ENCODE results near the gene CYP24A1.

Gene CYP24A1

GRCh38 chr20:54188132-54188849, 14.5 kb upstream of the CYP24A1 start:
- no peak for FAIRE-seq
- TF ChIP-seq POLR2AphosphoS5 (IDR thresholded peaks at IDR 0.05; ENCODE audit: low read depth, low read length): no peak
- TF ChIP-seq POLR2A (IDR thresholded peaks at IDR 0.05; ENCODE audit: low read depth, low read length): no peak
- TF ChIP-seq TAF1 (IDR thresholded peaks at IDR 0.05; ENCODE audit: borderline replicate concordance, low read depth, low read length): no peak
- DNase-seq (ENCODE audit: insufficient read length): no peak

- FAIRE-seq: no peak
- DNase-seq (ENCODE audit: insufficient read length): no peak
- TF ChIP-seq POLR2AphosphoS5 (IDR thresholded peaks at IDR 0.05; ENCODE audit: low read depth, low read length) (no peak), POLR2A (IDR thresholded peaks at IDR 0.05; ENCODE audit: low read depth, low read length) (no peak), TAF1 (IDR thresholded peaks at IDR 0.05; ENCODE audit: borderline replicate concordance, low read depth, low read length) (no peak)
Measured at GRCh38 chr20:54184904-54185626, 11.3 kb upstream of the CYP24A1 start.

- TF ChIP-seq POLR2AphosphoS5 (IDR thresholded peaks at IDR 0.05; ENCODE audit: low read depth, low read length) (no peak), TAF1 (IDR thresholded peaks at IDR 0.05; ENCODE audit: borderline replicate concordance, low read depth, low read length) (no peak), POLR2A (IDR thresholded peaks at IDR 0.05; ENCODE audit: low read depth, low read length) (no peak)
- no peak for FAIRE-seq
Measured at GRCh38 chr20:54184071-54184470, 10.3 kb upstream of the CYP24A1 start.

GRCh38 chr20:54180931-54181330, 7.1 kb upstream of the CYP24A1 start:
- FAIRE-seq (no peak), DNase-seq (ENCODE audit: insufficient read length) (no peak)
- TF ChIP-seq TAF1 (IDR thresholded peaks at IDR 0.05; ENCODE audit: borderline replicate concordance, low read depth, low read length): no peak
- TF ChIP-seq POLR2A (IDR thresholded peaks at IDR 0.05; ENCODE audit: low read depth, low read length): no peak
- TF ChIP-seq POLR2AphosphoS5 (IDR thresholded peaks at IDR 0.05; ENCODE audit: low read depth, low read length): no peak

More at GRCh38 chr20:54184071-54184470, 10.3 kb upstream of the CYP24A1 start:
- DNase-seq (ENCODE audit: insufficient read length): no peak

GRCh38 chr20:54179946-54180345, 6.2 kb upstream of the CYP24A1 start:
- FAIRE-seq: no peak
- TF ChIP-seq TAF1 (IDR thresholded peaks at IDR 0.05; ENCODE audit: borderline replicate concordance, low read depth, low read length) (no peak), POLR2A (IDR thresholded peaks at IDR 0.05; ENCODE audit: low read depth, low read length) (no peak), POLR2AphosphoS5 (IDR thresholded peaks at IDR 0.05; ENCODE audit: low read depth, low read length) (no peak)
- no peak for DNase-seq (ENCODE audit: insufficient read length)

- no peak for DNase-seq (ENCODE audit: insufficient read length)
- no peak for FAIRE-seq
- TF ChIP-seq POLR2A (IDR thresholded peaks at IDR 0.05; ENCODE audit: low read depth, low read length) (no peak), TAF1 (IDR thresholded peaks at IDR 0.05; ENCODE audit: borderline replicate concordance, low read depth, low read length) (no peak), POLR2AphosphoS5 (IDR thresholded peaks at IDR 0.05; ENCODE audit: low read depth, low read length) (no peak)
Measured at GRCh38 chr20:54178256-54178655, 4.5 kb upstream of the CYP24A1 start.

GRCh38 chr20:54177378-54177777, 3.6 kb upstream of the CYP24A1 start:
- FAIRE-seq: no peak
- TF ChIP-seq POLR2A (IDR thresholded peaks at IDR 0.05; ENCODE audit: low read depth, low read length): no peak
- TF ChIP-seq POLR2AphosphoS5 (IDR thresholded peaks at IDR 0.05; ENCODE audit: low read depth, low read length): no peak
- TF ChIP-seq TAF1 (IDR thresholded peaks at IDR 0.05; ENCODE audit: borderline replicate concordance, low read depth, low read length): no peak

GRCh38 chr20:54176610-54177009, 2.8 kb upstream of the CYP24A1 start:
- TF ChIP-seq POLR2A (IDR thresholded peaks at IDR 0.05; ENCODE audit: low read depth, low read length) (no peak), POLR2AphosphoS5 (IDR thresholded peaks at IDR 0.05; ENCODE audit: low read depth, low read length) (no peak), TAF1 (IDR thresholded peaks at IDR 0.05; ENCODE audit: borderline replicate concordance, low read depth, low read length) (no peak)
- DNase-seq (ENCODE audit: insufficient read length) (no peak), FAIRE-seq (no peak)

More at GRCh38 chr20:54177378-54177777, 3.6 kb upstream of the CYP24A1 start:
- no peak for DNase-seq (ENCODE audit: insufficient read length)

- FAIRE-seq: no peak
- no peak for DNase-seq (ENCODE audit: insufficient read length)
- TF ChIP-seq POLR2AphosphoS5 (IDR thresholded peaks at IDR 0.05; ENCODE audit: low read depth, low read length): no peak
- no peak for TF ChIP-seq POLR2A (IDR thresholded peaks at IDR 0.05; ENCODE audit: low read depth, low read length)
- TF ChIP-seq TAF1 (IDR thresholded peaks at IDR 0.05; ENCODE audit: borderline replicate concordance, low read depth, low read length): no peak
Measured at GRCh38 chr20:54174457-54175175, 830 bp upstream of the CYP24A1 start.

GRCh38 chr20:54172856-54173652, 732 bp downstream of the CYP24A1 start:
- DNase-seq (ENCODE audit: insufficient read length): no peak
- no peak for FAIRE-seq
- no peak for TF ChIP-seq TAF1 (IDR thresholded peaks at IDR 0.05; ENCODE audit: borderline replicate concordance, low read depth, low read length)
- no peak for TF ChIP-seq POLR2AphosphoS5 (IDR thresholded peaks at IDR 0.05; ENCODE audit: low read depth, low read length)
- TF ChIP-seq POLR2A (IDR thresholded peaks at IDR 0.05; ENCODE audit: low read depth, low read length): no peak

- TF ChIP-seq TAF1 (IDR thresholded peaks at IDR 0.05; ENCODE audit: borderline replicate concordance, low read depth, low read length) (no peak), POLR2A (IDR thresholded peaks at IDR 0.05; ENCODE audit: low read depth, low read length) (no peak), POLR2AphosphoS5 (IDR thresholded peaks at IDR 0.05; ENCODE audit: low read depth, low read length) (no peak)
- no peak for DNase-seq (ENCODE audit: insufficient read length)
- no peak for FAIRE-seq
Measured at GRCh38 chr20:54172532-54172855, 1.3 kb downstream of the CYP24A1 start.

Measured in GM12892 (cell line).